Spinal cord (tissue), 10 donors: ENCODE results near the gene GCK. TPM values are rescaled to one million over a fixed set of nuclear protein-coding genes. Genes with fewer than 3 reads are reported as not detected.

Source experiments
- DNase-seq, 6 donors: peaks; one replicate each; pipeline versions ENCODE4 v3.0.0 to v3.0.0-alpha.2; 2013 to 2015; ENCODE audit warnings: low spot score in 6 of 6, low read depth in 4 of 6
- H3K27ac ChIP-seq: one replicate; pipeline ENCODE4 v1.5.1; 2013; ENCODE audit warnings: low read depth, low read length, control low read depth
- H3K27me3 ChIP-seq: one replicate; pipeline ENCODE4 v1.6.1; 2013; ENCODE audit warnings: low read length; ENCODE audit not compliant: control insufficient read depth, insufficient read depth
- H3K36me3 ChIP-seq: one replicate; pipeline ENCODE4 v1.6.1; 2013; ENCODE audit warnings: low read length; ENCODE audit not compliant: control insufficient read depth, insufficient read depth
- H3K4me1 ChIP-seq: one replicate; pipeline ENCODE4 v1.6.1; 2013; ENCODE audit warnings: low read length; ENCODE audit not compliant: control insufficient read depth, insufficient read depth
- H3K4me3 ChIP-seq: one replicate; pipeline ENCODE4 v1.5.1; 2013; ENCODE audit warnings: low read depth, low read length, control low read depth
- H3K9me3 ChIP-seq: one replicate; pipeline ENCODE4 v1.6.1; 2013; ENCODE audit warnings: low read length; ENCODE audit not compliant: control insufficient read depth, insufficient read depth
- WGBS: methylation state at CpG from one replicate; pipeline ENCODE4 v1.1.5; 2013; ENCODE audit warnings: missing lambda C conversion rate; ENCODE audit not compliant: insufficient coverage; 5-methylcytosine and 5-hydroxymethylcytosine counted together
- polyA plus RNA-seq, 2 donors: library from polyadenylated mRNA; unstranded; fragments of 120-200 nt; gene quantifications; one replicate each; pipeline ENCODE4 v1.2.1, GENCODE V29; 2013; ENCODE audit not compliant: insufficient read length in 2 of 2
- small RNA-seq: library from RNA; depleted of rRNA; stranded (forward); fragments of <200 nt; gene quantifications from one replicate; pipeline ENCODE3, GENCODE V24; 2014; ENCODE audit warnings: low replicate concordance
- total RNA-seq, 2 donors: library from RNA; depleted of rRNA in 1 of 2; stranded (reverse); fragments of 120-200 nt in 1 of 2; fragments of >200 nt in 1 of 2; gene quantifications; one replicate each; pipeline versions ENCODE4 v1.2.3 to v1.2.4, GENCODE V29; 2013 to 2014
- donor health status: healthy.

Gene GCK
- total and polyA plus RNA-seq, 4 donors = 4.8 to 14.0 (median 9.5) TPM

DNA sequence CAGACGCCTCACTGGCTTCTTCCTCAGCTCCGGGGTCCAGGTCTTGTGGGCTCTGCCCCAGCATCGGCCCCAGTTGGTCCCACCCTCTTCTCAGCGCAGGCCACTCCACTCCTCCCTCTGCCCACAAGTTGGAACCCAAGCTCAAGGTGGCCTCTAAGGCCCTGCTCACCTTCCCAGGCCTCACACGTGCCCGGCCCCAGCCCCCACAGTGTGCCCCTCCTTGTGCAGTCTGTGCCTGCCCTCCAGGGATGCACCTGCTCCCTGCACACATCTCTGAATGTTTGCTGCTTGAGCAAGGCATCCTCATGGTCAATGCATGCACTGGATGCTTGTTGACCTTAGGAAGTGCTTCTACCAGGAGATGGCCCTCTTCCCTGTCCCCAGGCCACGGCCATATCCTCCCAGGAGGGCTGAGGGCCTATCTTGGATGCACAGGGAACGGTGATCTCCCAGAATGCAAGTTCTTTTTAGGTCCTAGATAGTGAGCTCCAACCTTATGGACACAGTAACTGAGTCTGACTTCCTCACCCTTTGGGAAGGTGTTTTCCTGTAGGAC lies 92.8 kb downstream of the GCK start:
- DNase-seq = no peak
- WGBS = 83% methylated on average over 7 of the region's 8 CpGs
- H3K4me1 ChIP-seq = peaks cover 11% of the 10 kb centered on the region
- H3K36me3 ChIP-seq = no peaks in the 10 kb centered on the region
- no peaks in the 10 kb centered on the region for H3K9me3 ChIP-seq
- H3K27me3 ChIP-seq = no peaks in the 10 kb centered on the region
- no peak overlapping the region for H3K27ac ChIP-seq
- no peak overlapping the region for H3K4me3 ChIP-seq

GRCh38 chr7:44095781-44096180 lies 93.5 kb downstream of the GCK start:
- Histone ChIP-seq H3K9me3 (no peaks in the 10 kb centered on the region), H3K4me3 (no peak overlapping the region), H3K4me1 (peaks cover 4% of the 10 kb centered on the region), H3K36me3 (no peaks in the 10 kb centered on the region), H3K27ac (no peak overlapping the region), H3K27me3 (no peaks in the 10 kb centered on the region)
- no peak for DNase-seq
- WGBS = 72% methylated on average over 3 of the region's 3 CpGs

GRCh38 chr7:44094883-44095592 lies 94.2 kb downstream of the GCK start:
- Histone ChIP-seq H3K9me3 (no peaks in the 10 kb centered on the region), H3K36me3 (no peaks in the 10 kb centered on the region), H3K4me3 (no peak overlapping the region), H3K27ac (peak overlapping the region; percentile 25), H3K4me1 (no peaks in the 10 kb centered on the region), H3K27me3 (no peaks in the 10 kb centered on the region)
- 83% methylated on average over 2 of the region's 2 CpGs for WGBS
- DNase-seq = no peak

DNA sequence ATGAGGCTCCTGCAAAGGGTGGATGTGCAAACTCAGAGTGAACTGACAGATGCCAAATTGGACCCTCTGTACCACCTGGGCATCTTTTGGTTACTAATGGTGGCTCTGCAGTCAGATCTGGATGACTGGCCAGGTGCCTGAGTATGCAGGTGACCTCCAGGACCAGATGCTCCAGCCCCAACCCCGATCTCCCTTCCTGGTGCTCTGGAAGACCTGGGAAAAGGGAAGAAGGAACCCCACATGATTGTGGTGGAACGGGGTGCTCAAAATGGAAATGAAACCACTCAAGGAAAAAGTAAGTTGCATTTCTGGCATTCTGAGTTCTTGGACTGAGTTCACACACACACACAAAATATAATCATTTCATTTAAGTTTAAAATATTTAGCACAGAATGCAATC lies 94.9 kb downstream of the GCK start:
- Histone ChIP-seq H3K27me3 (no peaks in the 10 kb centered on the region), H3K36me3 (no peaks in the 10 kb centered on the region), H3K4me3 (no peak overlapping the region), H3K9me3 (no peaks in the 10 kb centered on the region), H3K4me1 (no peaks in the 10 kb centered on the region), H3K27ac (no peak overlapping the region)
- DNase-seq = no peak
- 100% methylated on average over 1 of the region's 2 CpGs for WGBS

Small RNA genes lying within 50 kb of the gene (small RNA-seq; reads per million reads assigned to genes)
- gene RNA5SP230 = not detected

Other genes with a start within 250 kb of the GCK start
- under 1 TPM in 1 of 2 donors, not detected in 1; 0.10 TPM for gene SPDYE1, start 191.5 kb downstream of the GCK start, total RNA-seq
- 1 to 10 TPM in 1 of 2 donors, under 1 TPM in 1; 0.33 to 4.1 TPM for gene SPDYE1, start 191.5 kb downstream of the GCK start, polyA plus RNA-seq
- gene DBNL, start 144.7 kb downstream of the GCK start, total RNA-seq = 10 to 100 TPM; 46.5 to 93.2 TPM
- 10 to 100 TPM; 84.8 to 90.3 TPM for gene DBNL, start 144.7 kb downstream of the GCK start, polyA plus RNA-seq
- 10 to 100 TPM in 1 of 2 donors, 1 to 10 TPM in 1; 3.5 to 10.7 TPM for gene PGAM2, start 123.9 kb downstream of the GCK start, total RNA-seq
- 10 to 100 TPM; 13.3 to 13.6 TPM for gene PGAM2, start 123.9 kb downstream of the GCK start, polyA plus RNA-seq
- 10 to 100 TPM in 1 of 2 donors, 1 to 10 TPM in 1; 8.8 to 16.3 TPM for gene POLM, start 106.9 kb downstream of the GCK start, total RNA-seq
- gene POLM, start 106.9 kb downstream of the GCK start, polyA plus RNA-seq = 10 to 100 TPM; 14.4 to 22.6 TPM
- gene AEBP1, start 85.1 kb downstream of the GCK start, total RNA-seq = 100 to 1,000 TPM in 1 of 2 donors, 10 to 100 TPM in 1; 39.9 to 102 TPM
- gene AEBP1, start 85.1 kb downstream of the GCK start, polyA plus RNA-seq = 10 to 100 TPM; 61.3 to 83.2 TPM
- gene POLD2, start 65.9 kb downstream of the GCK start, total RNA-seq = 10 to 100 TPM; 40.7 to 94.7 TPM
- gene POLD2, start 65.9 kb downstream of the GCK start, polyA plus RNA-seq = 100 to 1,000 TPM; 106 to 115 TPM
- gene MYL7, start 48.1 kb downstream of the GCK start, total RNA-seq = under 1 TPM in 1 of 2 donors, not detected in 1; 0.66 TPM
- gene MYL7, start 48.1 kb downstream of the GCK start, polyA plus RNA-seq = 1 to 10 TPM; 2.2 to 4.5 TPM
- gene YKT6, start 11.5 kb upstream of the GCK start, total RNA-seq = 10 to 100 TPM; 48.0 to 51.6 TPM
- gene YKT6, start 11.5 kb upstream of the GCK start, polyA plus RNA-seq = 100 to 1,000 TPM; 106 to 115 TPM
- 10 to 100 TPM; 21.9 to 60.2 TPM for gene CAMK2B, start 136.2 kb upstream of the GCK start, total RNA-seq
- 100 to 1,000 TPM; 132 to 145 TPM for gene CAMK2B, start 136.2 kb upstream of the GCK start, polyA plus RNA-seq